Measurements from ENCODE around the gene STK33.

The STK33 gene

GRCh38 chr11:8601376-8602133 lies 7.5 kb upstream of the STK33 start:
- peak; percentile 12 to 37 (median 28) for DNase-seq

GRCh38 chr11:8598506-8598905 lies 4.5 kb upstream of the STK33 start:
- DNase-seq: peak in 2 of 4 experiments; percentile 25 to 55

GRCh38 chr11:8597182-8597581 lies 3.2 kb upstream of the STK33 start:
- DNase-seq: peak in 3 of 4 experiments; percentile 58 to 86 (median 60)

GRCh38 chr11:8596504-8597046 lies 2.5 kb upstream of the STK33 start:
- DNase-seq: no peak

- no peak for DNase-seq
Observed at GRCh38 chr11:8593455-8593854, 573 bp downstream of the STK33 start.

- no peak for DNase-seq
Observed at GRCh38 chr11:8587915-8588314, 6.1 kb downstream of the STK33 start.

GRCh38 chr11:8586805-8587204 lies 7.2 kb downstream of the STK33 start:
- DNase-seq: peak; percentile 21 to 49 (median 41)

GRCh38 chr11:8586184-8586583 lies 7.8 kb downstream of the STK33 start:
- peak; percentile 27 to 70 (median 61) for DNase-seq

GRCh38 chr11:8584511-8584910 lies 9.5 kb downstream of the STK33 start:
- no peak for DNase-seq

GRCh38 chr11:8584082-8584481 lies 9.9 kb downstream of the STK33 start:
- DNase-seq: no peak

- DNase-seq: no peak
Observed at GRCh38 chr11:8581300-8581699, 12.7 kb downstream of the STK33 start.

GRCh38 chr11:8577791-8578581 lies 16.0 kb downstream of the STK33 start:
- DNase-seq: peak in 2 of 4 experiments; percentile 23

- DNase-seq: no peak
Observed at GRCh38 chr11:8574798-8575197, 19.2 kb downstream of the STK33 start.

- DNase-seq: no peak
Observed at GRCh38 chr11:8573777-8574176, 20.3 kb downstream of the STK33 start.

- DNase-seq: no peak
Observed at GRCh38 chr11:8567602-8568198, 26.3 kb downstream of the STK33 start.

GRCh38 chr11:8566613-8567210 lies 27.3 kb downstream of the STK33 start:
- peak; percentile 4 to 79 (median 54) for DNase-seq

- DNase-seq: no peak
Observed at GRCh38 chr11:8564526-8564925, 29.5 kb downstream of the STK33 start.

- no peak for DNase-seq
Observed at GRCh38 chr11:8561461-8561860, 32.6 kb downstream of the STK33 start.

- no peak for DNase-seq
Observed at GRCh38 chr11:8558436-8558835, 35.6 kb downstream of the STK33 start.

- DNase-seq: no peak
Observed at GRCh38 chr11:8545698-8546366, 48.2 kb downstream of the STK33 start.

GRCh38 chr11:8544807-8545206 lies 49.2 kb downstream of the STK33 start:
- no peak for DNase-seq

GRCh38 chr11:8543278-8543677 lies 50.8 kb downstream of the STK33 start:
- no peak for DNase-seq

Data from suppressor macrophage (primary cell).